Lower leg skin (tissue), 3 donors: Measurements from ENCODE around the gene ADAM10.

Experiments
- CTCF ChIP-seq, 3 donors: fragments of 450-650 bp; IDR thresholded peaks; one replicate each; pipeline ENCODE4 v1.5.1; 2016; ENCODE audit warnings: antibody characterized with exemption in 3 of 3, mild to moderate bottlenecking in 3 of 3, moderate library complexity in 2 of 3
- POLR2A ChIP-seq, 2 donors: fragments of 450-650 bp; IDR thresholded peaks; one replicate each; pipeline ENCODE4 v1.6.1; 2016 to 2017; ENCODE audit warnings: antibody characterized with exemption in 2 of 2, mild to moderate bottlenecking in 1 of 2, moderate library complexity in 1 of 2

- TF ChIP-seq CTCF (IDR thresholded peaks at IDR 0.05) (no peak), POLR2A (IDR thresholded peaks at IDR 0.05) (no peak)
These were observed 50.4 kb downstream of the ADAM10 start for GRCh38 chr15:58698887-58699641.
